Fibroblast of pulmonary artery (primary cell): Measurements from ENCODE around the gene CCDC92.

ENCODE experiments used
- DNase-seq: peaks from one replicate; pipeline ENCODE4 v3.0.0-alpha.2; 2010; ENCODE audit warnings: low read depth
- H3K4me3 ChIP-seq: replicated peaks from 2 replicates; pipeline ENCODE4 v1.5.1; 2011; ENCODE audit warnings: low read depth, mild to moderate bottlenecking, control low read depth, low read length, moderate library complexity
- TF ChIP-seq, protein P1 (sequence below): IDR thresholded peaks from 2 replicates; pipeline ENCODE4 v1.5.1; 2011; ENCODE audit warnings: mild to moderate bottlenecking, control low read depth, low read length, inconsistent platforms; ENCODE audit errors: missing control alignments

Gene CCDC92

DNA sequence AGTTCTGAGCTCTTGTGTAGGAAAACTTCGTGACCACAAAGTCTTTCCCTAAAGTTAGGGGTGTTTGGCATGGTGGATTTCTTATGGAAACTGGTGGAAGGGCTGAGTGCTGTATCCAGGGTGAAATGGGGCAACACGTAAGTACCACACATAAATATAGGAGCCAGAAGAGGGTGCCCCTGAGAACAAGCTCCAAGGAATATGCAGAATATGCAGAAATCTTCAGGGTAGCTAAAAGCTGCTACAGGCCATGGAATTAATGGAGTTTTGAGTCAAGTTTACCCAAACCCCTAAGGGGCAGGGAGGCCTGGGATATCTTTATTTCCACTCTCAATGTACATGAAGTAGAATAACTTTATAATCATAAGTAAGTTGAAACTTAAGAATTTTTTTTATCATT lies 44.4 kb upstream of the CCDC92 start:
- TF ChIP-seq, protein P1, sequence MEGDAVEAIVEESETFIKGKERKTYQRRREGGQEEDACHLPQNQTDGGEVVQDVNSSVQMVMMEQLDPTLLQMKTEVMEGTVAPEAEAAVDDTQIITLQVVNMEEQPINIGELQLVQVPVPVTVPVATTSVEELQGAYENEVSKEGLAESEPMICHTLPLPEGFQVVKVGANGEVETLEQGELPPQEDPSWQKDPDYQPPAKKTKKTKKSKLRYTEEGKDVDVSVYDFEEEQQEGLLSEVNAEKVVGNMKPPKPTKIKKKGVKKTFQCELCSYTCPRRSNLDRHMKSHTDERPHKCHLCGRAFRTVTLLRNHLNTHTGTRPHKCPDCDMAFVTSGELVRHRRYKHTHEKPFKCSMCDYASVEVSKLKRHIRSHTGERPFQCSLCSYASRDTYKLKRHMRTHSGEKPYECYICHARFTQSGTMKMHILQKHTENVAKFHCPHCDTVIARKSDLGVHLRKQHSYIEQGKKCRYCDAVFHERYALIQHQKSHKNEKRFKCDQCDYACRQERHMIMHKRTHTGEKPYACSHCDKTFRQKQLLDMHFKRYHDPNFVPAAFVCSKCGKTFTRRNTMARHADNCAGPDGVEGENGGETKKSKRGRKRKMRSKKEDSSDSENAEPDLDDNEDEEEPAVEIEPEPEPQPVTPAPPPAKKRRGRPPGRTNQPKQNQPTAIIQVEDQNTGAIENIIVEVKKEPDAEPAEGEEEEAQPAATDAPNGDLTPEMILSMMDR = no peak
- no peak for DNase-seq

DNA sequence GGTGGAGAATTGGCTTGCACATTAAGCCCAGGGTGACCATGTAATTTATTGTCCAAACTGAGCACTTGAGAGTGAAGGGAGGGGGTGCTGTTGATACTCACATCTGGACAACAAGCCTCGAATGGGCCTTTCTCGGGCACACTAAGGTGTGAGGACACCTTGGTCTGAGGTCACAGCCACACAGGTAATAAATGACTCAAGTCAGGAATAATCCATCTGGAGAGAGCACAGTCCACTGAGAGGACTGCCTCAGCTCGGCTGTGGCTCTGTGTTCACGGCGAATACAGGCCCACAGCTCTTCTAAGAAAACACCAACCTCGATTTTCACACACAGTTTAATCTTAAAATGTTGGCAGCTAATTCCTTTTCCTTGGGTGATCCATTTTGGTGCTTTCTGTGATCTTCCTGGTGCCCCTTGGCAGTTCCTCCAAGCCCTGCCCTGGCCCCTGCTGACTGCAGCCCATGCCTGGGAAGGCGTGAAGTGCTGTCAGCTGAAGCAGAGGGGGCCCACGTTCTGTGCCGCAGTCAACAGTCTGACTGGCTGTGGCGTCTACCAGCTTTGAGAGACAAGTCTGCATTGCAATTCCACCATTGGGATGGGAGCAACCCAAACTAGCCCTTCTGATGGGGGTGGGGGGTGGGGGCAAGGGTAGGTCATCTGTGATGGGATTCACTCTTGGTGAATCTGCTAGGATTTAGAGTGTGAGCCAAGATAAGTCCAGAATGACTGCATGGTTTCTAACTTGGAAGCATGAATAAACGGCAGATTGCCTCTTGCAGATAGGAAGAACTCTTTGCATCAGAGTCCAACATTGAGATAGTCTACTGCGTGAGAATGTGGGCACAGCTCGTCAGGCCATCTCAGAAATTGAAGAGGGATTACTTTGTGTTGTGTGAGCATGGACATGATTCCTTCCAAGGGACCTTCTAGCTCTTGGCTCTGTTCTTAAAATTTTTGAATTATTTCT lies 43.1 kb upstream of the CCDC92 start:
- H3K4me3 ChIP-seq = no peak overlapping the region
- no peak for DNase-seq
- TF ChIP-seq, protein P1 = no peak

More for the DNA sequence above, 44.4 kb upstream of the CCDC92 start:
- H3K4me3 ChIP-seq = no peak overlapping the region

DNA sequence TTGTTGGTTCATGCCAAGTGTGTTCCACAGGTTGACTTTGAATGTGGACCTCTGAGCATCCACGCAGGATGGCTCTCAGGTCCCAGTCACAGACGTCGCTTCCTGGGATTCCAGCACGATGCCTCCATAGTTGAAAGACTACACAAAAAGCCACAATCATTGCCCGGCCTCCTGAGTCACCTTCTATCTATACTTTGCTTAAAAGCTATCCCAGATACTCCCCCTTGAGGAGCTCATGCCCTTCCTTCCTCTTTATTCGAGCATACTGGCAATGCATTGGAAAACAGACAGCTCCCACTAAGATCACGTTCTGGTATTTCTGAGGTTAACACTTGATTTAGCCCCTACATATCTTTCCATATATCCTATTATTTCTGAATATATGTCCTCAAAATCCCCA lies 40.4 kb upstream of the CCDC92 start:
- no peak overlapping the region for H3K4me3 ChIP-seq
- DNase-seq = no peak
- TF ChIP-seq, protein P1 = no peak

DNA sequence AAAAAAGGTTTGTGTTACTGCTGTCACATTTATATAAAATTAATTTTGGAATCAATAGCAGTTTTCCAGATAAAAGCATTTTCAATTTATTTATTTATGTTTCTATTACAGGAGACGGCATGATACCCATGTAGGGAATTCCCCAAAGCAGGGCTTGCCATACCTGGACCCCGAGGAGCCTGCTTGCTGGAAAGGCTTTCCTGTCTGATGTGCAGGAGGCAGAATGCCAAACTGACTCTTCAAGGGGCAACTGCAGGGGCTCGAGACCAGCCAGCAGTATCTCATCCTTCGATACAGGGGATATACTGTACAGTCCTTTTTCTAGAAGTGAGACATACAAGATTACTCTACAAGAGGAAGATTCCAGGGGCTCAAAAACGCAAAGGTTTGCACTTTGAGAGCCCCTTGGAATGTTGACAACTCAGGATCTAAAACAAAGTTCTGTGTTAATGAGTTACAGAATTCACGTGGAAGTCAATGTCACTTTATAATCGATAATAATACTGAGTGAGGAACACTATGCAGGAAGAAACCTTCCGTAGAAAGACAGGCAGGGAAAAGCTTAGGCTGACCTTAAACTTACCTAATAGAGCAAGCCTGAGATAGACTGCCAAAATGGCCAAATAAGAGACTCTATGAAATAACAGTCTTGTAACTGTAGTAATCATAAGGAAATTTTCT lies 38.9 kb upstream of the CCDC92 start:
- H3K4me3 ChIP-seq = no peak overlapping the region
- no peak for DNase-seq
- TF ChIP-seq, protein P1 = no peak

DNA sequence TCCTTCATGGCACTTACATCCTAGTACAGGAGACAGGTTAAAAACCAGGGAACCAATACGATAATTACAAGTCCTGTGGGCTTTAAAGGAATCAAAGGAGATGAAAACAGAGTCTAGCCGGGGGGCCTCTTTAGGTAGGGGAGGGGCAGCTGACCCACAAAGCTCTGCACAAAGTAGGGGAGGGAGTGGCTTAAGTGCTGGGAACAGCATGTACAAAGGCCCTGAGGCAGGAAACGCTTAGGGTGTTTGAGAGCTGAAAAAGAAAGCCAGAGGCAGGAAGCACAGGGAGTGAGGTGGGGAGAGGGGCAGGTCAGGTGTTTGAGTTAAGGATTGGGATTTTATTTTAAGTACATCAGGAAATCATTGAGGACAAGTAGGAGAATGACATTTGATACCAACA lies 38.1 kb upstream of the CCDC92 start:
- TF ChIP-seq, protein P1 = no peak
- DNase-seq = no peak
- no peak overlapping the region for H3K4me3 ChIP-seq

DNA sequence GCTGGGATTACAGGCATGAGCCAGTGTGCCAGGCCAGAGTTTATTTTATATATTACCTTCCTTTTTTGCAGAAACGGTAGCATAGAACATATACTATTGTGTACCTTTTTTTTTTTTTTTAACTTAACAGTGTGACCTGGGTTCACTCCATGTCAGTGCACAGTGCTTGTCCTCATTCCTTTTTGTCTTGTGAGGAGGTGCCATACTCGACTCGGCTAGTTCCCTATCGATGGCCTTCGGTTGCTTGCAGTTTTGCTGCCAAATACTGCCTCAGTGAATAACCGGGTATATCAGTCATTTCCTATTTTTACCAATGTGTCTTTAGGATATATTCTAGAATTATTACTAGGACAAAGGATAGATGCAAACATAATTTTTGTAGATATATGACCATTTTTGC lies 37.1 kb upstream of the CCDC92 start:
- TF ChIP-seq, protein P1 = no peak
- no peak overlapping the region for H3K4me3 ChIP-seq
- no peak for DNase-seq
